PC-9 (cell line): ENCODE results near the gene KLHL1.

ENCODE experiments used
- EZH2 ChIP-seq: fragments of 200-600 bp; sonication (generic); IDR thresholded peaks from 2 replicates; pipeline ENCODE4 v1.8.0; 2017; ENCODE audit warnings: antibody characterized with exemption, low read depth
- TF ChIP-seq, protein P1 (sequence below): fragments of 200-600 bp; sonication (generic); conservative IDR thresholded peaks from 2 replicates; pipeline ENCODE4 v1.6.1; 2017; ENCODE audit warnings: mixed run types, antibody characterized with exemption, mild to moderate bottlenecking, moderate library complexity

DNA sequence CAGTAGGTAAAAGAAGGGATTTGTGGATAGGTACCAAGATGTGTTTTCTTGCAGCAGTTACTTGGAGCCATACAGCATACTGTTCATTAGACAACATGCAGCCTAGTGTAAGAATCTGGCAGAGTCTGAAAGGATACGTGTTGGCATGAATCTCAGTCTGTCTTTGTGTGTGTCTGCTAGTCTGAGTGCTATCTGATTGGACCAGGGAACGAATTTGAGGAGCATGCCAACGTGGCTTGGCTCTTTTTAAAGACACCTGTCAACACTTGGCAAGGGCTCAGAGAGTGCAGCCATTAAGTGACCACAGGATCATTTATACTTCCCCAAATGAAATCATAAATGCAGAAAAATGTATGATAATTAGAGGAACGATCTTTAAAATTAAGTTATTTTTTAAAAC is 28.2 kb downstream of the KLHL1 start:
- TF ChIP-seq, protein P1, sequence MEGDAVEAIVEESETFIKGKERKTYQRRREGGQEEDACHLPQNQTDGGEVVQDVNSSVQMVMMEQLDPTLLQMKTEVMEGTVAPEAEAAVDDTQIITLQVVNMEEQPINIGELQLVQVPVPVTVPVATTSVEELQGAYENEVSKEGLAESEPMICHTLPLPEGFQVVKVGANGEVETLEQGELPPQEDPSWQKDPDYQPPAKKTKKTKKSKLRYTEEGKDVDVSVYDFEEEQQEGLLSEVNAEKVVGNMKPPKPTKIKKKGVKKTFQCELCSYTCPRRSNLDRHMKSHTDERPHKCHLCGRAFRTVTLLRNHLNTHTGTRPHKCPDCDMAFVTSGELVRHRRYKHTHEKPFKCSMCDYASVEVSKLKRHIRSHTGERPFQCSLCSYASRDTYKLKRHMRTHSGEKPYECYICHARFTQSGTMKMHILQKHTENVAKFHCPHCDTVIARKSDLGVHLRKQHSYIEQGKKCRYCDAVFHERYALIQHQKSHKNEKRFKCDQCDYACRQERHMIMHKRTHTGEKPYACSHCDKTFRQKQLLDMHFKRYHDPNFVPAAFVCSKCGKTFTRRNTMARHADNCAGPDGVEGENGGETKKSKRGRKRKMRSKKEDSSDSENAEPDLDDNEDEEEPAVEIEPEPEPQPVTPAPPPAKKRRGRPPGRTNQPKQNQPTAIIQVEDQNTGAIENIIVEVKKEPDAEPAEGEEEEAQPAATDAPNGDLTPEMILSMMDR, result no peak
- TF ChIP-seq EZH2, result no peak
